ENCODE results near the gene FRMD6.

DNA sequence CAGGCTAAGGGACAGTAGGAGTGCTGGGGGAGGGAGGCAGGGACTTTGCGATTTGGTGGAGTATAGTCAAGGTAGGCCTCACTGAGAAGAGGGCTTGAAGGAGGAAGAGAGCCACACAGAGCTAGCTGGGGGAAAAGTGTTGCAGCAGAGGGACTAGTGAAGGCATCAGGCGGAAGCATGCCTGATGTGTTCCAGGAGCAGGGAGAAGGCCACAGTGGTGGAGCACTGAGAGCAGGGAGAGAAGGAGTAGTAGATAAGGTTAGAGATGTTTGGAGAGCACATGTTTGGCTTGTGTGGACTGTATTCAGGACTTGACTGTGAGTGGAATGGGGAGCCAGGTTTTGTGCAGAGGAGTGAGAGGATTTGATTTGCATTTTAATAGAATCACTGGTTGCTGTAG, 9.0 kb downstream of the FRMD6 start:
- no peak for TF ChIP-seq CTCF (IDR thresholded peaks at IDR 0.05; ENCODE audit: poor library complexity, severe bottlenecking)
- no peak for TF ChIP-seq MXI1 (conservative IDR thresholded peaks at IDR 0.05; ENCODE audit: poor library complexity, severe bottlenecking)
- TF ChIP-seq EP300 (conservative IDR thresholded peaks at IDR 0.05; ENCODE audit: poor library complexity, severe bottlenecking) = no peak
- TF ChIP-seq, protein P1, sequence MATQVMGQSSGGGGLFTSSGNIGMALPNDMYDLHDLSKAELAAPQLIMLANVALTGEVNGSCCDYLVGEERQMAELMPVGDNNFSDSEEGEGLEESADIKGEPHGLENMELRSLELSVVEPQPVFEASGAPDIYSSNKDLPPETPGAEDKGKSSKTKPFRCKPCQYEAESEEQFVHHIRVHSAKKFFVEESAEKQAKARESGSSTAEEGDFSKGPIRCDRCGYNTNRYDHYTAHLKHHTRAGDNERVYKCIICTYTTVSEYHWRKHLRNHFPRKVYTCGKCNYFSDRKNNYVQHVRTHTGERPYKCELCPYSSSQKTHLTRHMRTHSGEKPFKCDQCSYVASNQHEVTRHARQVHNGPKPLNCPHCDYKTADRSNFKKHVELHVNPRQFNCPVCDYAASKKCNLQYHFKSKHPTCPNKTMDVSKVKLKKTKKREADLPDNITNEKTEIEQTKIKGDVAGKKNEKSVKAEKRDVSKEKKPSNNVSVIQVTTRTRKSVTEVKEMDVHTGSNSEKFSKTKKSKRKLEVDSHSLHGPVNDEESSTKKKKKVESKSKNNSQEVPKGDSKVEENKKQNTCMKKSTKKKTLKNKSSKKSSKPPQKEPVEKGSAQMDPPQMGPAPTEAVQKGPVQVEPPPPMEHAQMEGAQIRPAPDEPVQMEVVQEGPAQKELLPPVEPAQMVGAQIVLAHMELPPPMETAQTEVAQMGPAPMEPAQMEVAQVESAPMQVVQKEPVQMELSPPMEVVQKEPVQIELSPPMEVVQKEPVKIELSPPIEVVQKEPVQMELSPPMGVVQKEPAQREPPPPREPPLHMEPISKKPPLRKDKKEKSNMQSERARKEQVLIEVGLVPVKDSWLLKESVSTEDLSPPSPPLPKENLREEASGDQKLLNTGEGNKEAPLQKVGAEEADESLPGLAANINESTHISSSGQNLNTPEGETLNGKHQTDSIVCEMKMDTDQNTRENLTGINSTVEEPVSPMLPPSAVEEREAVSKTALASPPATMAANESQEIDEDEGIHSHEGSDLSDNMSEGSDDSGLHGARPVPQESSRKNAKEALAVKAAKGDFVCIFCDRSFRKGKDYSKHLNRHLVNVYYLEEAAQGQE (IDR thresholded peaks at IDR 0.05; ENCODE audit: borderline replicate concordance) = no peak
- TF ChIP-seq POLR2AphosphoS5 (IDR thresholded peaks at IDR 0.05) = no peak
- TF ChIP-seq EZH2 (IDR thresholded peaks at IDR 0.05; ENCODE audit: borderline replicate concordance, insufficient read depth, low read length, poor library complexity, severe bottlenecking) = no peak
- TF ChIP-seq TAF1 (IDR thresholded peaks at IDR 0.05; ENCODE audit: low read depth) = no peak
